ENCODE data around the gene RFLNA. TPM values are rescaled to one million over a fixed set of nuclear protein-coding genes. Genes with fewer than 3 reads are reported as not detected.

The RFLNA gene
- total and polyA plus RNA-seq, 9 donors: 3.3 to 11.1 (median 7.4) TPM

DNA sequence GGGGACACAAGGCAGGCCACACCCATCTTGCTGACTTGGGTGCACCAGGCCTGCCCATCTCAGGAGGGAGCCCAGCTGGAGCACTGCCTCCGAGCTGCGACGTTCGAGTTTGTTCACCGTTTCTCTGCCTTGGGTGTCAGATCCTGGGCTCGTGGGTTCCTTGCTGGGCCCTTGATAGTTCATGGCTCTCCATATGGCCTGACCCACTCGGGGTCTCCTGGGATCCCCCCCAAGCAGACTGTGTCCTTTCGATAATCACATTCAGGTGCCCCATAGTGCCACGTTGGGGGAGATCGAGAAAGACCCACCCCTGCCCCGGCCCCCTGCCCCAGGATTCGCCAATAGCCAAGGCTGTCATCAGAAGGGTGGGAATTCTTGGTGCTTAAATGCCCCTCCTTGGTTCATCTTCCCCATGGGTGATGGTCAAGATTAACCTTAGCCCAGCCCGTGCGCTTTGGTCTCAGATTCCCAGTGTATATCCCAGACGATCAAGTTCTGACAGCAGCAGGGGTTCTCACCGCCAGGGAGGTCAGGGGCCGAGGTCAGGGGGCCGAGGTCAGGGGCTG lies 7.4 kb downstream of the RFLNA start:
- no peaks in the 10 kb centered on the region for H3K9me3 ChIP-seq (replicated peaks; ENCODE audit: control insufficient read depth, low read depth, low read length)
- WGBS (ENCODE audit: insufficient coverage): 77% methylated on average over 18 of the region's 18 CpGs

DNA sequence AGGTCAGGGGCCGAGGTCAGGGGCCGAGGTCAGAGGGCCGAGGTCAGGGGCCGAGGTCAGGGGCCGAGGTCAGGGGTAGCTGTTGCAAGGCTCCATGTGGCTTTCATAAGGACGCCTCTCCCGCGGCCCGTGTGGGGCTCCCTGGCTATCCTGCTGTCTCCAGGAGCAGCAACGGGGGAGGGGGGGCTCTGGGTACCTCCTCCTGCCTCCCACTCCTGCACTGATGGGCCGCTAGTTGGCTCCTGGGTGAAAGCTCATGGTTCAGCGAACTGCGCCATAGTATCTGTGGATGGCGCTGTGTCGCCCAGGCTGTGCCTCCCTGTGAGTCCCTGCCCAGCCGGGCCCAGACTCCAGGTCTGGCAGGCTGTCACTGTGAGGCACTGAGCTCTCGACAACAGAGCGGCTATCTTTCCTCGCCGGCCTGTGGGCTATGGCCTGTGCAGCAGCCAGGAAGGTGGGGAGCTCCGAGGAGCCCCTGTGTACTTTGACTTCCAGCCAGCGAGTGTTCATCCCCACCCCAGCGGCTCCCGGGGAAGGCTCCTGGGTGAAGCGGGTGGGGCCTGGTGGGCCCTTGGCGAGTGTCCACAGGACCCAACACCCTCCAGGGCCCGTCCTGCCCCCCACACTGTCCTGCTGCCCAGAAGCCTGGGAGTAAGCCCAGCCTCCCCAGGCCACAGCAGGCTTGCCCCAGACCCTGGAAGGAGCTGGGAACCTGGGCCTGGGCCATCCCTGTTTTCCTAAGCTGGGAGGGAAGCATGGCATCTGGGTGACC lies 8.1 kb downstream of the RFLNA start:
- Histone ChIP-seq H3K9me3 (replicated peaks; ENCODE audit: control insufficient read depth, low read depth, low read length) (no peaks in the 10 kb centered on the region), H3K27me3 (ENCODE audit: control insufficient read depth, insufficient read depth, low read length) (peaks cover 6% of the 10 kb centered on the region), H3K36me3 (ENCODE audit: control insufficient read depth, insufficient read depth, low read length) (no peaks in the 10 kb centered on the region), H3K4me3 (ENCODE audit: low read length) (no peak overlapping the region), H3K4me1 (ENCODE audit: control insufficient read depth, insufficient read depth, low read length) (peaks cover 3% of the 10 kb centered on the region), H3K27ac (ENCODE audit: low read length) (no peak overlapping the region)
- DNase-seq: no peak
- 68% methylated on average over 26 of the region's 27 CpGs for WGBS (ENCODE audit: insufficient coverage)

More for the DNA sequence above, 7.4 kb downstream of the RFLNA start:
- Histone ChIP-seq H3K27me3 (ENCODE audit: control insufficient read depth, insufficient read depth, low read length) (peaks cover 9% of the 10 kb centered on the region), H3K36me3 (ENCODE audit: control insufficient read depth, insufficient read depth, low read length) (no peaks in the 10 kb centered on the region), H3K4me1 (ENCODE audit: control insufficient read depth, insufficient read depth, low read length) (peaks cover 3% of the 10 kb centered on the region), H3K4me3 (ENCODE audit: low read length) (no peak overlapping the region), H3K27ac (ENCODE audit: low read length) (no peak overlapping the region)
- DNase-seq: no peak

DNA sequence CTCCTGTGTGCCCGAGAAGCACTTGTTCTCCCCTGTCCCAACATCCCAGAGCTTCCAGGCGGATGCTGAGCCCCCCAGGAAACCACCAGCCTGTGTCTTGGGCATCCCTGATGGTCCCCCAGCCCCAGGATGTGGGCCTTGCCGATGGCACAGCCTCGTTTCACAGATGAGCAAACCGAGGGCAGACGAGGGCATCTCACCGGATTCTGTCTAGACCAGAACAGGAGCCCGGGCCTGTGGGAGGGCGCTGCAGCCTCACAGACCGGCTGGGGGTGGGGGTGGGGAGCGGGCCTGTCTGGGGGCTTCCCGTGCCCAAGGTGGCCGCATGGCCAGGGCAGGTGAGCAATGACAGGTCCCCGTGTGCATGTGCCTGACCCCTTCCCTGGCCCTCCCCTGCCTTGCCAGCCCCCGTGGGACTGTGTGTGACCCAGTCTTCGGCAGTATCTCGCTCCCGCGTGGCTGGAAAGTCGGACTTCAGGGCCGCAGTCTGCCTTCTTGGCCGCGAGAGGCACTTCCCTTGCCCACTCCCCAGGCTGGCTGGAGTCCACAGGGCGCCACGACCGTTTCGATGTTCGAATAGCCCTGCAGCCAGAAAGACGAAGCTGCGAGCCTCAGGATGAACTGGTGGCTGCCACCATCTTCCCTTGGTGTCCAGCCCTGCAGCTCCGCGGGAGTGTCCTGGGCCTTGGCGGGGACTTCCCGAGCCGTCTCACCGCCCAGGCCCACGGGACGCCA lies 8.9 kb downstream of the RFLNA start:
- H3K9me3 ChIP-seq (replicated peaks; ENCODE audit: control insufficient read depth, low read depth, low read length): no peaks in the 10 kb centered on the region
- H3K4me1 ChIP-seq (ENCODE audit: control insufficient read depth, insufficient read depth, low read length): peaks cover 3% of the 10 kb centered on the region
- 87% methylated on average over 33 of the region's 38 CpGs for WGBS (ENCODE audit: insufficient coverage)
- H3K27me3 ChIP-seq (ENCODE audit: control insufficient read depth, insufficient read depth, low read length): no peaks in the 10 kb centered on the region
- H3K4me3 ChIP-seq (ENCODE audit: low read length): no peak overlapping the region
- DNase-seq: no peak
- no peaks in the 10 kb centered on the region for H3K36me3 ChIP-seq (ENCODE audit: control insufficient read depth, insufficient read depth, low read length)
- no peak overlapping the region for H3K27ac ChIP-seq (ENCODE audit: low read length)

DNA sequence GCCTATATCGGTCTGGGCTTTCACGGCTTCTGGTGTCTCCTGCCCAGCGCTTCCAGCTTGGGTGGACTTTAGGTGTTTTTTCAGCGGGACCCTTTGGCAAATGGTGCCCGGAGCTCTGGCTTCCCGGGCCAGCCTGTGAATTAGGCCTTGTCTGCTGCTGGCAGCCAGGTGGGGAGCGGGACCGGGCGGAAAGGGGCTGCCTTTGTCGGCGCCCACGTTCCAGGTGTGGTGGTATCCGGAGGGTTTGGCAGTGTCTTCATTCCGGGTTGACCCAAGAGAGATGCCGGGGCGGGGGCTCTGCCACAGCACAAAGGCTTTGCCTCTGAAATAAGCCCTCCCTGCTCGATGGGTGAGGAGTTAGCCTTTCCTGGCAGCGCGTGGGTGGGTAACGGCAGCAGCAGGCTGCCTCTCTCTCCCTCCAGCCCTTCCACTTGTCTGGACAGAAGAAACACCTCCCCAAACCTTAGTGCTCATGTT lies 9.5 kb downstream of the RFLNA start:
- H3K9me3 ChIP-seq (replicated peaks; ENCODE audit: control insufficient read depth, low read depth, low read length): no peaks in the 10 kb centered on the region
- H3K27ac ChIP-seq (ENCODE audit: low read length): no peak overlapping the region
- H3K4me3 ChIP-seq (ENCODE audit: low read length): no peak overlapping the region
- H3K27me3 ChIP-seq (ENCODE audit: control insufficient read depth, insufficient read depth, low read length): no peaks in the 10 kb centered on the region
- no peak for DNase-seq
- H3K36me3 ChIP-seq (ENCODE audit: control insufficient read depth, insufficient read depth, low read length): no peaks in the 10 kb centered on the region
- WGBS (ENCODE audit: insufficient coverage): 85% methylated on average over 20 of the region's 20 CpGs
- H3K4me1 ChIP-seq (ENCODE audit: control insufficient read depth, insufficient read depth, low read length): peaks cover 3% of the 10 kb centered on the region

DNA sequence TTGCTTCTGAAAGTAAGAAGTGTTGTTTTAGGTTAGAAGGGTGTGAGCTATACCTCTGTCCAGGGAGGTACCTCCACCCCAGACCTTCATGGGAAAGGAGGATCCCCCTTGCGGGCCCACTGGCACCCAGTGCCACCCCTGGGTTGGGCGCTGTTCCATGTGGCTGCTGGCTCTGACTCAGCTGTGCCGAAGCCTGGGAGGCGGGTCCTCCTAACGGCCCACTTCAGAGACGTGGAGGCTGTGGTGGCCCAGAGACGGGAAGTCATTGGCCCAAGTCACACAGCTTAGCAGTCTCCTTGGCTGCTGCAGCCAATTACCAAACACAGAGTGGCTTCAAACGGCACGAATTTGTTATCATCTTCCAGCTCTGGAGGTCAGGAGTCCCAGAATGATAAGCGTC lies 10.2 kb downstream of the RFLNA start:
- no peaks in the 10 kb centered on the region for H3K27me3 ChIP-seq (ENCODE audit: control insufficient read depth, insufficient read depth, low read length)
- H3K4me3 ChIP-seq (ENCODE audit: low read length): no peak overlapping the region
- no peaks in the 10 kb centered on the region for H3K36me3 ChIP-seq (ENCODE audit: control insufficient read depth, insufficient read depth, low read length)
- H3K4me1 ChIP-seq (ENCODE audit: control insufficient read depth, insufficient read depth, low read length): no peaks in the 10 kb centered on the region
- no peaks in the 10 kb centered on the region for H3K9me3 ChIP-seq (replicated peaks; ENCODE audit: control insufficient read depth, low read depth, low read length)
- no peak for DNase-seq
- 84% methylated on average over 10 of the region's 10 CpGs for WGBS (ENCODE audit: insufficient coverage)
- no peak overlapping the region for H3K27ac ChIP-seq (ENCODE audit: low read length)

DNA sequence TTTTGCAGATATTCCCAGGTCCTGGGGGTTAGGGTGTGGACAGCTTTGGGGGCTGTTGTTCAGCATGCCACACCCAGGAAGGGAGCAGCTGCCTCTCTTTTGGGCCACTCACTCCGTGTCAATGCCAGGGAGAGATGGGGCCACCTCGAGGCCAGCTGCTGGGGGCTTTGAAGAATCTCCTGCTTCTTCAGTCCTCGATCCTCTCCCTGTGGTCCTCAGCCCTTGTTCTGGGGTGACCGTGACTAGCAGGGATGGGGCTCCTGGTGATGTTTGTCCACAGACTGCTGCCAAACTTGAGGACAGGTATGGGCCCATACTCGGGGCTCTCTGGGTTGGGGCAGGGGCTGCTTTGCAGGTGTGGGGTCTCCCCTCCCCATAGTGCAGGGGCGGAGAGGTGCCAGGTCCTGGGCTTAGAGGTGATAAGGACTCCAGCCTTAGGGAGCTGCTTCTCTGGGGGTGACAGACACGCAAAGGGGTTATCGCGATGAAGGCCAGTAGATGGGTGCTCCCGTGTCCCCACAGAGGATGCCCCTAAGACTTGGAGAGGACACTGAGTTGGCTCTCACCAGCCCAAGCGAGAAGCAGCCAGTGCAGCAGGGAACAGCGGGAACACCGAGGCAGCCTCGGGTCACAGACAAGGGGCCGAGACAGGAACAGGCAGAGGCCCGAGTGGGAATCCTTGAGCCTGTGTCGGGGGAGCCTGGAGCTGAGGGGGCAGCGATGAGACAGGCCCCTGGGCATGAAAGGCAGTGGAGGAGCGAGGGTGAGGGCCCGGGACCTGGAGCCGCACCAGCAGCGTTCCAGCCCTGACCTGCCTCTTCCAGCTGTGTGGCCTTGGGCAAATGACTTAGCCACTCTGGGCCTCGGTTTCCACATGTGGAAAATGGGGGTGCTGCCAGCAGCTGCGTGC lies 11.1 kb downstream of the RFLNA start:
- Histone ChIP-seq H3K9me3 (replicated peaks; ENCODE audit: control insufficient read depth, low read depth, low read length) (no peaks in the 10 kb centered on the region), H3K27ac (ENCODE audit: low read length) (no peak overlapping the region), H3K4me1 (ENCODE audit: control insufficient read depth, insufficient read depth, low read length) (no peaks in the 10 kb centered on the region), H3K4me3 (ENCODE audit: low read length) (no peak overlapping the region), H3K27me3 (ENCODE audit: control insufficient read depth, insufficient read depth, low read length) (no peaks in the 10 kb centered on the region), H3K36me3 (ENCODE audit: control insufficient read depth, insufficient read depth, low read length) (no peaks in the 10 kb centered on the region)
- DNase-seq: no peak
- WGBS (ENCODE audit: insufficient coverage): 87% methylated on average over 24 of the region's 24 CpGs

DNA sequence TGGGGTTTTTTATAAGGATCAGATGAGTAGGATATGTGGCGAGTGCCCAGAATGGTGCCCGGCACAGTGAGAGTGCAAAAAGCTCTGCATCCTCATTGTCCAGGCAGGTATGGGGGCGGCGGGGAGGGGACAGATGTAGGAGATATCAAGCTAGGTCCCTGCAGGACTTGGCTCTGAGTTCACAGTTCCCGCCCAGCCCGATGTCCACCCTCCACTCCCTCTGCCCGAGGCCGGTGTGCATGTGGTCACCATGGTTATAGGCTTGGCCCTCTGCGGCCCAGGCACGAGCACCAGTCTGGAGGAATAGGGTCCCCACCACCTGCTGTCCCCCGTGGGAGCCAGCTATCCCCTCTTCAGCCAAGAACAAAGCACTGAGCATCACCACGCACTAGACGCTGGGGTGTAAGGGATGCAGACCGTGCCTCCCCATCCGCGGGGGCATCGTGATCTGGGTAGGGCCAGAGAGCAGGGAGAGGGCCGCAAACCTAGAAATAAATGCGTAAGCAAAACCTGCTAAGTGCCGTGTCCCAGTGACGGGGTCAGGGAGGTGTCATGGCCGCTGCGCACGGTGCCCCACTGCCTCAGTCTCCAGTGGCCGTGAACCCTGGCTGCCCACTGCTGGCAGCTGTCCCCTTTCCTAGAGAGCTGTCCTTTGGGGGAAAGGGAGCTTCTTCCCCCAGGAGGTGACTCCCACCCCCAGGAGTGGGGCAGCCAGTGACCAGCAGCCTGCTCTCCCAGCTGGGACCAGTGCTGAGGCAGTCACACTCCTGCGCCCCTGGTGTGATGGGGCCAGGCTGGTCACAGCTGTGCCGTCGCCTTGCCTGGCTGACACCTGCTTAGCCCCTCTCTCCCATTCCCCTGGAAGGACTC lies 12.0 kb downstream of the RFLNA start:
- Histone ChIP-seq H3K4me1 (ENCODE audit: control insufficient read depth, insufficient read depth, low read length) (no peaks in the 10 kb centered on the region), H3K27me3 (ENCODE audit: control insufficient read depth, insufficient read depth, low read length) (no peaks in the 10 kb centered on the region), H3K4me3 (ENCODE audit: low read length) (no peak overlapping the region), H3K9me3 (replicated peaks; ENCODE audit: control insufficient read depth, low read depth, low read length) (no peaks in the 10 kb centered on the region), H3K27ac (ENCODE audit: low read length) (no peak overlapping the region), H3K36me3 (ENCODE audit: control insufficient read depth, insufficient read depth, low read length) (no peaks in the 10 kb centered on the region)
- no peak for DNase-seq
- WGBS (ENCODE audit: insufficient coverage): 82% methylated on average over 19 of the region's 28 CpGs

DNA sequence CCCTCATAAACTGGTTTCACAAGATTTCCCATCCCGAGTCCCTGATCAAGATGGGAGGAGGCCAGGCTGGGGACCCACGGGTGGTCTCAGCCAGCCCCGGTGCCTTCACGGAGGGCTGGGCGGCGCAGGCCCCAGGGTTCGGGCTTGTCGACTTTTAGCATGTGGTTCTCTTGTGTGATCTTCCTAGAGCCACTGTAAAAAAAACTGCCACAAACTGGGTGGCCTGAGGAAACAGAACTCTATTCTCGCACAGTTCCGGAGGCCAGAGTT lies 12.6 kb downstream of the RFLNA start:
- DNase-seq: no peak
- Histone ChIP-seq H3K4me1 (ENCODE audit: control insufficient read depth, insufficient read depth, low read length) (no peaks in the 10 kb centered on the region), H3K27me3 (ENCODE audit: control insufficient read depth, insufficient read depth, low read length) (no peaks in the 10 kb centered on the region), H3K27ac (ENCODE audit: low read length) (no peak overlapping the region), H3K9me3 (replicated peaks; ENCODE audit: control insufficient read depth, low read depth, low read length) (no peaks in the 10 kb centered on the region), H3K36me3 (ENCODE audit: control insufficient read depth, insufficient read depth, low read length) (no peaks in the 10 kb centered on the region), H3K4me3 (ENCODE audit: low read length) (no peak overlapping the region)
- WGBS (ENCODE audit: insufficient coverage): 75% methylated on average over 10 of the region's 10 CpGs

DNA sequence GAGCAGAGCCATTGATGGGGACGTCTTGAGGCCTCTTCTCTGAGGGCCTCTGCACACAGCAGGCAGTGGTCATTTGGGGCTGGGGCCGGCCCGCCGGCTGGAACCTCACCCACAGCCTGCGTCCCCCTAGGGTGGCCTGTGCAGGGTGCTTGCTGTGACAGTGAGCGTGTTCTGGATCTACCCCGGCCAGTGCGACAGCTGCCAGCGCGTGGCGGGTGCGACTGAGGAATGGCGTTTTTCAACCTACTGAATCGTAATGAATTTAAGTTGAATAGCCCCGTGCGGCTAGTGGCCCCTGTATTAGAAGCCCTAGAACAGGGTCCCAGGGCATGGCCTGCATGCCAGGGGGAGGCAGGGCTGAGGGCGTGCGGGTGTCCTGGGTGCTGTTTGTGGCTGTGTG lies 13.8 kb downstream of the RFLNA start:
- Histone ChIP-seq H3K4me3 (ENCODE audit: low read length) (no peak overlapping the region), H3K36me3 (ENCODE audit: control insufficient read depth, insufficient read depth, low read length) (no peaks in the 10 kb centered on the region), H3K9me3 (replicated peaks; ENCODE audit: control insufficient read depth, low read depth, low read length) (no peaks in the 10 kb centered on the region), H3K4me1 (ENCODE audit: control insufficient read depth, insufficient read depth, low read length) (no peaks in the 10 kb centered on the region), H3K27ac (ENCODE audit: low read length) (no peak overlapping the region), H3K27me3 (ENCODE audit: control insufficient read depth, insufficient read depth, low read length) (no peaks in the 10 kb centered on the region)
- DNase-seq: no peak
- WGBS (ENCODE audit: insufficient coverage): 90% methylated on average over 18 of the region's 18 CpGs
